KMS-11 (cell line): ENCODE results near the gene CSRP2.

Source experiments
- H2AFZ ChIP-seq: fragments of 200-600 bp; sonication (generic); 2 replicates; pipeline ENCODE4 v1.6.1; 2016; ENCODE audit warnings: antibody characterized with exemption, mixed run types, low read depth
- H3K27ac ChIP-seq: fragments of 200-600 bp; sonication (generic); 2 replicates; pipeline ENCODE4 v1.6.1; 2016; ENCODE audit warnings: mild to moderate bottlenecking, mixed run types
- H3K27me3 ChIP-seq: fragments of 200-600 bp; sonication (generic); 2 replicates; pipeline ENCODE4 v1.6.1; 2017; ENCODE audit warnings: mild to moderate bottlenecking, low read depth, mixed run types, moderate library complexity; ENCODE audit not compliant: insufficient read depth
- H3K36me3 ChIP-seq: fragments of 200-600 bp; sonication (generic); 2 replicates; pipeline ENCODE4 v1.6.1; 2017; ENCODE audit warnings: mild to moderate bottlenecking, mixed run types; ENCODE audit not compliant: insufficient read depth
- H3K4me1 ChIP-seq: fragments of 200-600 bp; sonication (generic); 2 replicates; pipeline ENCODE4 v1.6.1; 2016; ENCODE audit warnings: mild to moderate bottlenecking, low read depth, mixed run types; ENCODE audit not compliant: poor library complexity, severe bottlenecking
- H3K4me2 ChIP-seq: fragments of 200-600 bp; sonication (generic); 2 replicates; pipeline ENCODE4 v1.7.0; 2016; ENCODE audit warnings: mild to moderate bottlenecking, mixed run types
- H3K4me3 ChIP-seq: fragments of 200-600 bp; sonication (generic); IDR thresholded peaks from 2 replicates; pipeline ENCODE4 v1.6.1; 2017; ENCODE audit warnings: low read depth, low read length, mixed read lengths; ENCODE audit not compliant: insufficient read depth
- H3K79me2 ChIP-seq: fragments of 200-600 bp; sonication (generic); 2 replicates; pipeline ENCODE4 v1.6.1; 2016; ENCODE audit warnings: low read depth, mixed run types; ENCODE audit not compliant: insufficient read depth
- H3K9ac ChIP-seq: fragments of 200-600 bp; sonication (generic); 2 replicates; pipeline ENCODE4 v1.6.1; 2016; ENCODE audit warnings: mild to moderate bottlenecking, mixed run types
- H4K20me1 ChIP-seq: fragments of 200-600 bp; sonication (generic); 2 replicates; pipeline ENCODE4 v1.6.1; 2016; ENCODE audit warnings: mild to moderate bottlenecking, mixed run types; ENCODE audit not compliant: insufficient read depth
- CTCF ChIP-seq: fragments of 200-600 bp; sonication (generic); conservative IDR thresholded peaks from 2 replicates; pipeline ENCODE4 v1.6.1; 2017; ENCODE audit warnings: low read depth, mild to moderate bottlenecking, antibody characterized with exemption, low read length, moderate library complexity, mixed read lengths

CSRP2 gene

DNA sequence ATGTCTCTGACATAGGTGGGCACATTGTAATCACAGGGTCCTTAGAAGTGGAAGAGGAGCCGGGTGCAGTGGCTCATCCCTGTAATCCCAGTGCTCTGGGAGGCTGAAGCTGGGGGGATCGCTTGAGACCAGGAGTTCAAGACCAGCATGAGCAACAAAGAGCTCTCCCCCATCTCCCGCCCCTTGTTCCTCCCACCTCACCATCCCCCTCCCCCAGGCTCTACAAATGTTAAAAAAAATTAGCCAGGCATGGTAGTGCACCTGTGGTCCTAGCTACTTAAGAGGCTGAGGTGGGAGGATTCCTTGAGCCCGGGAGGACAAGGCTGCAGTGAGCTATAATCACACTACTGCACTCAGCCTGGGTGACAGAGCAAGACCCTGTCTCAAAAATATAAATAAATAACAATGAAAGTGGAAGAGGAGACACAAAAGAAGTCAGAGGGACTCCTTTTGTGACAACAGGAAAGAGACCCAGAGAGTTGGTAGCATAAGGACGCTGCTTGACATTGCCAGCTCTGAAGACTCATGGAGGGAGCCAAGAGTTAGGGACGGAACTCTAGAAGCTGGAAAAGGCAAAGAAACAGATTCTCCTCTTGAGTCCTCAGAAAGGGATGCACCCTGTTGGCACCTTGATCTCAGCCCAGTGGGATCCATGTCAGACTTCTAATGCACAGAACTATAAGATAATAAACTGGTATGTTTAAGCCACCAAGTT is 29.6 kb upstream of the CSRP2 start:
- Histone ChIP-seq H3K4me3 (no peak overlapping the region), H3K9ac (no peak overlapping the region), H3K27ac (no peak overlapping the region), H3K36me3 (no peaks in the 10 kb centered on the region), H3K4me2 (no peak overlapping the region), H3K4me1 (no peaks in the 10 kb centered on the region), H3K79me2 (no peaks in the 10 kb centered on the region), H3K27me3 (no peaks in the 10 kb centered on the region), H4K20me1 (no peaks in the 10 kb centered on the region), H2AFZ (no peak overlapping the region)
- TF ChIP-seq CTCF = no peak

DNA sequence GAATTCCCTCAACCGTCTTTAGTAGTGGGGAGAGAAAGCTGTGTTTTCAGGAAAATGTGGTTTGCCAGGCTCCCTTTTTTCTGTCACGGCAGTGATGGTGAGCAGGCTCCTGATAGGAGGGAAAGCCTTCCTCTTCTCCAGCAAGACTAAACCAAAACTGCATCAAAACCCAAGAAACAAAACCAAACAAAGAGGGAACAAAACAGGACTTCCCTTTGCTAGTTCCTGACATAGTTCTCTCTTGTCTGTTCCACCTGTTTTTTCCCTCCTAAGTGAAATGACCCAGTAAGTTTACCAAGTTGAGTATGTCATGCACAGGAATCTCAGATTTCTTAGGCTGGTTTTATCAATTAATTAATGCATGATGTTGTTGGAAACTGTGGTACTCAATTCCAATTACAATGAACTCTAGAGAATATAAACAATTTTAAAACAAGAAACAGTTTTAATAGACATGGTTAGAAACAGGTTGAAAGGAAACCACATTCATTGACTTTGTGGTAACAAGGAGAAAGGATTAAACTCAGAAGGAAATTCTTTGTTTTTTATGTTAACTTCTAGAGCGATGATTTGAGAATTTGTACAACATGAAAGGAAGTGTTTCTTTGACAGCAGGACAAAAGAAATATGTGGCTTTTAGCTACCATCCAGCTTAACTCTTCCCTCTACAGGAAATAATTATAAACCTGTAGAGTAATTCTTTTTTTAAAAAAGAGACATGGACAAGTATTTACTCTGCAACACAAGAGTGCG is 23.0 kb upstream of the CSRP2 start:
- Histone ChIP-seq H3K9ac (no peak overlapping the region), H3K36me3 (no peaks in the 10 kb centered on the region), H3K4me2 (no peak overlapping the region), H3K4me3 (no peak overlapping the region), H3K27ac (no peak overlapping the region), H4K20me1 (no peaks in the 10 kb centered on the region), H3K79me2 (no peaks in the 10 kb centered on the region), H3K27me3 (no peaks in the 10 kb centered on the region), H3K4me1 (no peaks in the 10 kb centered on the region), H2AFZ (no peak overlapping the region)
- no peak for TF ChIP-seq CTCF

DNA sequence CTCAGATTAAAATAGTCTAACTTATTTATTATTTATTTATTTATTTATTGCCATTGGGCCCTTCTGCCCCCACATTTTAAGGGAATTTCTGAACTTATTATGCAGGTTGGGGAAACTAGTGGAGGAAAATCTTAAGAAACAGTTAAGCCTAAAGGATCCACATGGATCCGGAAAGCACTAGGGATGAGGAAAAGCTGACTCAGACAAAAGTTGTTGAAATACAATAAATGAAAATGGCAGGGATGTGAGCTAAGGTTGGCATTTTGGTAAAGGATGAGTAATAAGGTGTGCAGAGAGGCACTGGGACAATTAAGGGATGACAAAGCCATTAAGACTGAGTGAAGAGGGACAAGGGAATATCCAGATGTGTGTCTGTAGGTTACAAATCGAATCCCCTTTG is 20.7 kb upstream of the CSRP2 start:
- Histone ChIP-seq H3K4me2 (no peak overlapping the region), H3K9ac (no peak overlapping the region), H3K79me2 (no peaks in the 10 kb centered on the region), H3K27me3 (no peaks in the 10 kb centered on the region), H3K27ac (no peak overlapping the region), H4K20me1 (no peaks in the 10 kb centered on the region), H3K4me3 (no peak overlapping the region), H3K36me3 (no peaks in the 10 kb centered on the region), H2AFZ (no peak overlapping the region), H3K4me1 (no peaks in the 10 kb centered on the region)
- no peak for TF ChIP-seq CTCF

GRCh38 chr12:76898442-76898841 is 19.6 kb upstream of the CSRP2 start:
- Histone ChIP-seq H4K20me1 (no peaks in the 10 kb centered on the region), H3K27me3 (no peaks in the 10 kb centered on the region), H2AFZ (no peak overlapping the region), H3K79me2 (no peaks in the 10 kb centered on the region), H3K4me1 (no peaks in the 10 kb centered on the region), H3K4me3 (no peak overlapping the region), H3K4me2 (no peak overlapping the region), H3K27ac (no peak overlapping the region), H3K9ac (no peak overlapping the region), H3K36me3 (no peaks in the 10 kb centered on the region)
- no peak for TF ChIP-seq CTCF
